Measurements from ENCODE around the gene CDH2.
A peak's percentile ranks its signal among the peaks of the same experiment; 100 is the strongest.

CDH2 gene

GRCh38 chr18:28158083-28158581, 18.8 kb downstream of the CDH2 start:
- peak overlapping the region; percentile 7; the same call in 1 of the 2 replicates for H3K4me3 ChIP-seq (ENCODE audit: low read length)
- TF ChIP-seq, protein P1, sequence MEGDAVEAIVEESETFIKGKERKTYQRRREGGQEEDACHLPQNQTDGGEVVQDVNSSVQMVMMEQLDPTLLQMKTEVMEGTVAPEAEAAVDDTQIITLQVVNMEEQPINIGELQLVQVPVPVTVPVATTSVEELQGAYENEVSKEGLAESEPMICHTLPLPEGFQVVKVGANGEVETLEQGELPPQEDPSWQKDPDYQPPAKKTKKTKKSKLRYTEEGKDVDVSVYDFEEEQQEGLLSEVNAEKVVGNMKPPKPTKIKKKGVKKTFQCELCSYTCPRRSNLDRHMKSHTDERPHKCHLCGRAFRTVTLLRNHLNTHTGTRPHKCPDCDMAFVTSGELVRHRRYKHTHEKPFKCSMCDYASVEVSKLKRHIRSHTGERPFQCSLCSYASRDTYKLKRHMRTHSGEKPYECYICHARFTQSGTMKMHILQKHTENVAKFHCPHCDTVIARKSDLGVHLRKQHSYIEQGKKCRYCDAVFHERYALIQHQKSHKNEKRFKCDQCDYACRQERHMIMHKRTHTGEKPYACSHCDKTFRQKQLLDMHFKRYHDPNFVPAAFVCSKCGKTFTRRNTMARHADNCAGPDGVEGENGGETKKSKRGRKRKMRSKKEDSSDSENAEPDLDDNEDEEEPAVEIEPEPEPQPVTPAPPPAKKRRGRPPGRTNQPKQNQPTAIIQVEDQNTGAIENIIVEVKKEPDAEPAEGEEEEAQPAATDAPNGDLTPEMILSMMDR (conservative IDR thresholded peaks at IDR 0.05; ENCODE audit: low read length): peak; percentile 29
- DNase-seq (ENCODE audit: low read depth): peak; percentile 47

DNA sequence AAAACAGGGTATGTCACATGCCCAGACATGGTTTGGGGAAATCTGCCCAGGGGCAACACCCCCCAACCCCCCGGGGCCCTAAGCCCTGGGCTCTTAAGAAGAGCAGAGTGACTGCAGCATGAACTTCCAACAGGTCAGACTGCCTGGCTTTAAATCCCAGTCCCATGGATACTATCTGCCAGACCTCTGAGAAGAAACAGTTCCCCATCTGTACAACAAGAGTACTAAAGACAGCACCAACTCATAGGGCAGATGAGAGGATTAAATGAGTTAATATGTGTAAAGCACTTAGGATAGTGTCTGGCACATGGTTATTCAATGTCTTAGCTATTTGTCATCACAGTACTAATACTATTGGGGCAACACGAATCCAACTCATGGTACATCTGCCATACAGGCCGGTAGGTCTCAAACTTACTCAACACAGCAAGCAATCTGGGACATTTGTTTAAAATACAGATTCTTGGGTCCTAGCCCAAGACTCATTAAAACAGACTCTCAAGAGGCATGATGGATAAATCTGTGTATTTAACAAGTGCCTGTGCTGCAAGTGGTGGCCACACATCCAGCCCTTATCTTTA, 23.4 kb downstream of the CDH2 start:
- DNase-seq (ENCODE audit: low read depth): peak; percentile 68
- no peak overlapping the region for H3K4me3 ChIP-seq (ENCODE audit: low read length)
- TF ChIP-seq, protein P1 (conservative IDR thresholded peaks at IDR 0.05; ENCODE audit: low read length): no peak

DNA sequence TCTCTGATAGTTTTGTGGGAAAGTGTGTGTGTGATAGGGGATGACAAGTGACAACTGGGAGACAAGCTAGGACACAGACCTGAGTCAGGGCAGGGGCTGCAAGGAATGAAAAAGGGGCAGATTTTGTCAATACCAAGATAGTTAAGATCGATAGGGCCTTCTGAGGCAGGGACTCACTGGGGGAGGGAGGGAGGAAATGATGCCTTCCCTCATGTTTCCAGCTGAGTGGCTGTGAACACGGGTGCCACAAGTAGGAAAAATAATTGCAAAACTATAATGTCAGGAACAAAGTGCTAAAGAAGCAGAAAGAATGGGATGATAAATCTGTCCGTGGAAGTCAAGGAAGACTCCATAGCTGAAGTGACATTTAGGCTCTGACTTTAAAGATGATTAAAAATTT, 24.2 kb downstream of the CDH2 start:
- TF ChIP-seq, protein P1 (conservative IDR thresholded peaks at IDR 0.05; ENCODE audit: low read length): no peak
- H3K4me3 ChIP-seq (ENCODE audit: low read length): no peak overlapping the region
- DNase-seq (ENCODE audit: low read depth): no peak

DNA sequence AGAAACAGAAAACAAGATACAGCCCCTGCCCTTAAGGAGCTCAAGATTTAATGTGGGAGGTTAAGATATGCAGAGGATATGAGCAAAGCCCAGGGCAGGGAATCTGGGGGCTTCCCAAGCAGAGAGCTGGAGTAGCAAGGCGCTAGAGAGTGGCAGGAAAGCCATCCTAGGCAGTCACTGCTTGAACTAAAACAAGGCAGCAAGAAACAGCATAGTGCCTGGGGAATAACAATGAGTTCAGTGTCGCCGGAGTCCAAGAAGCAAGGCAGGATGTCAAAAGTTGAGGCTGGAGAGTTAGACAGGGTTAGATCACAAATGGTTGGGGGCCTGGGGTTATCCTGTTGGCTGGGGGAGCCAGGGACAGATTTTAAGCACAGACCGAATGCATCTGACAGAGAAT, 24.6 kb downstream of the CDH2 start:
- TF ChIP-seq, protein P1 (conservative IDR thresholded peaks at IDR 0.05; ENCODE audit: low read length): no peak
- no peak overlapping the region for H3K4me3 ChIP-seq (ENCODE audit: low read length)
- no peak for DNase-seq (ENCODE audit: low read depth)

DNA sequence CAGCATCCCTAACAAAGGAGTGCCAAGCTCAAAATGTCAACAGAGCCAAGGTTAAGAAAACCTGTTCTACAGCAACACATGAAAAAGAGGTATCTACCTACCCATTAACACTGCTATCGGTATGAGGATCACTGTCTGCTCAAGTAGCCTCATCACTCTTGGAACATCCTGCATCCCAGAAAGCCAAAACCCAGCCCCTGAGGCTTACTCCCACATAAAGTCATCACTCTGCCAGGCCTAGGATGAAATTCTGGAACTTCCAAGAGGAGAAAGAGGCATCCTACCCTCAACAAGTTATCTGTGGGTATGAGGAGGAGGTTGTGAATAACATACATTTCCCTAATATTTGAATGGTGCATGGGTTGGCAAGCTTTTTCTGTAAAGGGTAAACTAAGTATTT, 25.5 kb downstream of the CDH2 start:
- TF ChIP-seq, protein P1 (conservative IDR thresholded peaks at IDR 0.05; ENCODE audit: low read length): no peak
- no peak overlapping the region for H3K4me3 ChIP-seq (ENCODE audit: low read length)
- DNase-seq (ENCODE audit: low read depth): no peak

DNA sequence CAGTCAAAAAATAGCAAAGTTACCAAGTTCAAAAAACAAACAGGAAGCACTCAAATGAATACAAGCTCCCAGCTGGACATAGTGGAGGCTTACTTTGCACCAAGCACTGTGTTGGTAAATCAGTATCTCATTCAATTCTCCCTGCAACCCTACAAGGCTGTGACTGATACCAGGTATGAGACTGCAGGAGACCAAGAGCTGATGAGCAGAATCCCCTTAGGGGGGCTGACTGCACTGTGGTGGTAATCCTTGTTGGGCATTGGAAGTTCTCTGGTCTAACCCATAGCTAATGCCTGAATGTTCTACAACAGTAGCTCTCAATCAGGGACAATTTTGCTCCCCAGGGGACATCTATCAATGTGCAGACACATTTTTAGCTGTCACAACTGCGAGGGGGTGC, 26.0 kb downstream of the CDH2 start:
- no peak for DNase-seq (ENCODE audit: low read depth)
- no peak overlapping the region for H3K4me3 ChIP-seq (ENCODE audit: low read length)
- TF ChIP-seq, protein P1 (conservative IDR thresholded peaks at IDR 0.05; ENCODE audit: low read length): no peak

DNA sequence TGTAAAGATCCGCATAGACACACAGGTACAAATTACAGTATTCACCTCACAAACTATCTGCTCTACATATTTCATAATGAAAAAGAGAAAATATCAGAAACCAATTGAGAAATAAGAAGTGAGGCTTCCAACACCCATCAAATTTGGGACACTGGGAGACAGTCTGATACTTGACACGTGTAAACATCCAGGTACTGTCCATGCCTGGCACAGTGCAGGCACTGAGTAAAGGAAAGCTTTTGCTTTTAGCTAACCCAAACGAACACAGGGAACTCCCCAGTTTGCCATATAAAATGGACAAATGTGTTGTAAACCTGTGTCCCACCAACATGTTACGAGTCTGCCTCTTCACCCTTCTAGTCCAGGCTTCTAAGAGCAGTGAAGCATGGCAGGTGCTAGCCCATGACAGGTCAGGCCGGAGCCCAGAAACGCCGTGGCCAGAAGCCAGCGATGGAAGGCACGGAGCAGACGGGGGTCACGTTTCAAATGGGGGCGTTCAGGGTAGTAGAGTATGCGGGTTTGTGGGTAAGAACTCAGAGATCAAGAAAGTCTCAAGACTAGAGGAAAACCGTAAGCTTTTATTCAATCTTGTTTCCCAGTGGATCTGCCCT, 27.0 kb downstream of the CDH2 start:
- TF ChIP-seq, protein P1 (conservative IDR thresholded peaks at IDR 0.05; ENCODE audit: low read length): no peak
- H3K4me3 ChIP-seq (ENCODE audit: low read length): no peak overlapping the region
- no peak for DNase-seq (ENCODE audit: low read depth)
